CD14-positive monocyte (primary cell): Measurements from ENCODE around the gene PTPN20. TPM values are rescaled to one million over a fixed set of nuclear protein-coding genes. Genes with fewer than 3 reads are reported as not detected.

Source experiments
- DNase-seq, 3 donors: peaks; one replicate each; pipeline ENCODE4 v3.0.0-alpha.2; 2011 to 2022
- H2AFZ ChIP-seq: 2 replicates; pipeline ENCODE4 v1.6.0; 2012; ENCODE audit warnings: mild to moderate bottlenecking, low read depth, low read length, inconsistent platforms; ENCODE audit not compliant: insufficient read depth, poor library complexity, severe bottlenecking
- H3K27ac ChIP-seq, 2 donors: 1 replicate in 1 of 2; 2 replicates in 1 of 2; pipeline ENCODE4 v1.5.1; 2012 to 2013; ENCODE audit warnings: low read length in 2 of 2, control low read depth in 1 of 2, inconsistent platforms in 1 of 2, low read depth in 1 of 2, mild to moderate bottlenecking in 1 of 2
- H3K27me3 ChIP-seq, 2 donors: one replicate each; pipeline versions ENCODE4 v1.6.0 to v1.6.1; 2011 to 2013; ENCODE audit warnings: low read length in 2 of 2; ENCODE audit not compliant: control insufficient read depth in 2 of 2, insufficient read depth in 2 of 2
- H3K36me3 ChIP-seq, 2 donors: replicated peaks in 1 of 2; 1 replicate in 1 of 2; 2 replicates in 1 of 2; pipeline versions ENCODE4 v1.5.1 to v1.6.1; 2012 to 2013; ENCODE audit warnings: low read length in 2 of 2, control low read depth in 1 of 2, inconsistent platforms in 1 of 2, mild to moderate bottlenecking in 1 of 2; ENCODE audit not compliant: insufficient read depth in 2 of 2, control insufficient read depth in 1 of 2
- H3K4me1 ChIP-seq, 2 donors: 1 replicate in 1 of 2; 2 replicates in 1 of 2; pipeline versions ENCODE4 v1.5.1 to v1.6.1; 2012 to 2013; ENCODE audit warnings: low read length in 2 of 2, control low read depth in 1 of 2, inconsistent platforms in 1 of 2, mild to moderate bottlenecking in 1 of 2, moderate library complexity in 1 of 2; ENCODE audit not compliant: insufficient read depth in 2 of 2, control insufficient read depth in 1 of 2
- H3K4me2 ChIP-seq: replicated peaks from 2 replicates; pipeline ENCODE3; 2012; ENCODE audit warnings: low read length, moderate library complexity, mild to moderate bottlenecking; ENCODE audit not compliant: poor library complexity, severe bottlenecking; ENCODE audit errors: extremely low read depth
- H3K4me3 ChIP-seq, 3 experiments: fragments of 200-600 bp in 1 of 3; sonication (generic) in 1 of 3; replicated peaks in 1 of 3; 1 replicate in 2 of 3; 2 replicates in 1 of 3; pipeline ENCODE4 v1.5.1; 2011 to 2013; ENCODE audit warnings: low read length in 3 of 3, mild to moderate bottlenecking in 3 of 3, control low read depth in 2 of 3, low read depth in 2 of 3, inconsistent platforms in 1 of 3, moderate library complexity in 1 of 3
- H3K79me2 ChIP-seq: 2 replicates; pipeline ENCODE4 v1.6.0; 2012; ENCODE audit warnings: mild to moderate bottlenecking, control low read depth, inconsistent platforms, low read length, moderate library complexity; ENCODE audit not compliant: insufficient read depth
- H3K9ac ChIP-seq: 2 replicates; pipeline ENCODE4 v1.6.0; 2017; ENCODE audit warnings: low read length, mild to moderate bottlenecking; ENCODE audit not compliant: insufficient read depth, poor library complexity, severe bottlenecking
- H3K9me3 ChIP-seq, 2 donors: replicated peaks in 1 of 2; 1 replicate in 1 of 2; 2 replicates in 1 of 2; pipeline versions ENCODE4 v1.5.1 to v1.6.1; 2012 to 2013; ENCODE audit warnings: low read length in 2 of 2, control low read depth in 1 of 2; ENCODE audit not compliant: control insufficient read depth in 1 of 2, insufficient read depth in 1 of 2
- H4K20me1 ChIP-seq: 2 replicates; pipeline ENCODE4 v1.6.0; 2012; ENCODE audit warnings: mild to moderate bottlenecking, low read length, control low read depth, moderate library complexity; ENCODE audit not compliant: insufficient read depth
- H3K27ac Mint-ChIP-seq, 7 donors: one replicate each; pipeline ENCODE4 v1.8.0; 2020; ENCODE audit warnings: mild to moderate bottlenecking in 7 of 7, mixed read lengths in 7 of 7, moderate library complexity in 6 of 7, inconsistent platforms in 2 of 7
- H3K27me3 Mint-ChIP-seq, 3 donors: one replicate each; pipeline ENCODE4 v1.8.0; 2021 to 2022; ENCODE audit warnings: low read depth in 3 of 3, mild to moderate bottlenecking in 3 of 3, mixed read lengths in 3 of 3, moderate library complexity in 3 of 3, inconsistent platforms in 1 of 3
- H3K36me3 Mint-ChIP-seq, 2 donors: one replicate each; pipeline ENCODE4 v1.8.0; 2020; ENCODE audit warnings: mixed read lengths in 2 of 2, inconsistent platforms in 1 of 2, mild to moderate bottlenecking in 1 of 2
- H3K4me1 Mint-ChIP-seq: one replicate; pipeline ENCODE4 v1.8.0; 2020; ENCODE audit warnings: mild to moderate bottlenecking, mixed read lengths
- H3K4me3 Mint-ChIP-seq, 2 donors: one replicate each; pipeline ENCODE4 v1.8.0; 2020; ENCODE audit warnings: mild to moderate bottlenecking in 2 of 2, mixed read lengths in 2 of 2, moderate library complexity in 1 of 2
- H3K9me3 Mint-ChIP-seq, 7 donors: one replicate each; pipeline ENCODE4 v1.8.0; 2020 to 2022; ENCODE audit warnings: mixed read lengths in 7 of 7, mild to moderate bottlenecking in 6 of 7, moderate library complexity in 6 of 7, inconsistent platforms in 2 of 7
- WGBS: methylation state at CpG from one replicate; pipeline ENCODE4 v1.1.5; 2013; ENCODE audit warnings: missing lambda C conversion rate; ENCODE audit not compliant: insufficient coverage; 5-methylcytosine and 5-hydroxymethylcytosine counted together
- intact Hi-C, 2 donors: fragments of 100-400 bp; cut with micrococcal nuclease; formaldehyde crosslinking; loops; one replicate each; pipeline versions ENCODE4 v1.15.0 to v1.15.1; 2023
- polyA plus RNA-seq, 3 donors: library from polyadenylated mRNA; depleted of rRNA in 1 of 3; unstranded in 2 of 3; stranded (reverse) in 1 of 3; fragments of 300-500 nt in 2 of 3; fragments of >200 nt in 1 of 3; fragmentation: Illumina TruSeq in 2 of 3; gene quantifications; 1 replicate in 2 of 3; 2 replicates in 1 of 3; pipeline ENCODE4 v1.2.3, GENCODE V29; 2012 to 2021
- TF ChIP-seq, protein P1 (sequence below): fragments of 200-600 bp; IDR thresholded peaks from one replicate; pipeline ENCODE4 v1.8.0; 2022; ENCODE audit warnings: antibody characterized with exemption, mild to moderate bottlenecking

Gene PTPN20
- polyA plus RNA-seq, 3 donors, result 0.04 TPM; not detected in 2

DNA sequence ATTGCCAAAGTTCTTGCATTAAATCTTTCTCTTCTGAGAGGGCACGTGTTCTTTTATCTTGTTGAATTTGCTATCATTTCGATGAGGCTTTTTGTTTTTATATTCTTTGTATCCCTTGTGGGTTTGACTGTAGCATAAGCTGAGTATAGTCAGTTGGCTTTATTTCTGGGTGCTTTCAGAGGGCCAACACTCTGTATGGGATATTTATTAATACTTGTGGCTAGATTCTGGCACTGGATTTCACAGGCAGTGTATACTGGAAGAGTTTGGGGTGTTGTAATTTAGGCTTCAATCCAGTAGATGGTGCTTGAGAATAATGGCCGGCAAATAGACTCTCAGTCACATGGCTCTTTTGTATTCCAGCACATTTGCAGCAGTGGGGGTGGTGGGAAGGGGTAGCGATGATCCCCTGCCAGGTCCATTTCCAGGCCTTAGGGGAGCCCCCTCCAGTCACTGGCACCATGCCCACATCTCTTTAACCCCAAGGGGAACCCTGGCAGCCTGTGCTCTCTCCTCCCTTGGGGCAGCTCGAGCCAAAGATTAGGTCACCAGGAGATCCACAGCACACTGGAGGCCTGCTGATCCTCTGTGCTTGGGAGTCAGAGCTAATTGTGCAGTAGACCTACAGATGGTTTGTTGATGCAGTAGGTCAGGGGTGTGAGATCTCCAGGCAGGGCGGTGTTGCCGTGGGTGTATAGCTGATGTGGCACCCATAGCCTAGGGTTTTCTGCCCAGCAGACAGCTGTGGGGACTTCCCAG, 81.8 kb downstream of the PTPN20 start:
- no peak for DNase-seq
- H3K4me2 ChIP-seq, result no peak overlapping the region
- H3K4me3 Mint-ChIP-seq, result no peak overlapping the region
- H4K20me1 ChIP-seq, result no peaks in the 10 kb centered on the region
- H3K27me3 ChIP-seq, result no peaks in the 10 kb centered on the region
- H3K9me3 ChIP-seq, result no peaks in the 10 kb centered on the region
- intact Hi-C loops, result no loop called here
- no CpG with 5 or more reads among the region's 7 CpGs for WGBS
- peak overlapping the region in 1 of 7 donors; percentile 36 for H3K27ac Mint-ChIP-seq
- TF ChIP-seq, protein P1, sequence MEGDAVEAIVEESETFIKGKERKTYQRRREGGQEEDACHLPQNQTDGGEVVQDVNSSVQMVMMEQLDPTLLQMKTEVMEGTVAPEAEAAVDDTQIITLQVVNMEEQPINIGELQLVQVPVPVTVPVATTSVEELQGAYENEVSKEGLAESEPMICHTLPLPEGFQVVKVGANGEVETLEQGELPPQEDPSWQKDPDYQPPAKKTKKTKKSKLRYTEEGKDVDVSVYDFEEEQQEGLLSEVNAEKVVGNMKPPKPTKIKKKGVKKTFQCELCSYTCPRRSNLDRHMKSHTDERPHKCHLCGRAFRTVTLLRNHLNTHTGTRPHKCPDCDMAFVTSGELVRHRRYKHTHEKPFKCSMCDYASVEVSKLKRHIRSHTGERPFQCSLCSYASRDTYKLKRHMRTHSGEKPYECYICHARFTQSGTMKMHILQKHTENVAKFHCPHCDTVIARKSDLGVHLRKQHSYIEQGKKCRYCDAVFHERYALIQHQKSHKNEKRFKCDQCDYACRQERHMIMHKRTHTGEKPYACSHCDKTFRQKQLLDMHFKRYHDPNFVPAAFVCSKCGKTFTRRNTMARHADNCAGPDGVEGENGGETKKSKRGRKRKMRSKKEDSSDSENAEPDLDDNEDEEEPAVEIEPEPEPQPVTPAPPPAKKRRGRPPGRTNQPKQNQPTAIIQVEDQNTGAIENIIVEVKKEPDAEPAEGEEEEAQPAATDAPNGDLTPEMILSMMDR, result peak; percentile 10
- H3K4me1 Mint-ChIP-seq, result no peaks in the 10 kb centered on the region
- no peak overlapping the region for H3K4me3 ChIP-seq
- H3K27me3 Mint-ChIP-seq, result peaks cover 0 to 8% (median 3%) of the 10 kb centered on the region in 3 donors
- H3K27ac ChIP-seq, result no peak overlapping the region
- H3K9me3 Mint-ChIP-seq, result peaks cover 2 to 9% (median 6%) of the 10 kb centered on the region in 7 donors
- no peaks in the 10 kb centered on the region for H3K36me3 ChIP-seq
- H3K36me3 Mint-ChIP-seq, result no peaks in the 10 kb centered on the region
- H2AFZ ChIP-seq, result no peak overlapping the region
- no peak overlapping the region for H3K9ac ChIP-seq
- H3K4me1 ChIP-seq, result no peaks in the 10 kb centered on the region
- H3K79me2 ChIP-seq, result no peaks in the 10 kb centered on the region

DNA sequence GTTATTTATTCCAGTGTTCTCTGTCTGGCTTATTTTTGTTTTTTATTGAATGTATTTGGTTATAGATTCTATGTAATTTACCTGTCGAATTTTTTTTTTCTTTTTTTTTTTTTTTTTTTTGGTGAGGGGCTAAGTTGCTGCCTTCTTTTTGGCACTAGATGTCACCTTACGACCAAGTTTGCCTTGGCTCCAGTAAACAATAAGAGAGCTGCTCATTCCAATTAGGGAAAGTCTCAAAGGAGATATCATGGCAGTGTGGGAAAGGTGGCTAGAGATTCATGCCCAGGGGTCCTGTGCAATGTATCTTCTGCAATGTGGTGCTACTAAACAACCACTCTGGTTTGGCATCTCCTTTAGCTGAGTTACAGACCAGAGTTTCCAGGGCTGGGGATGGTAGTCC, 84.0 kb downstream of the PTPN20 start:
- no peak for DNase-seq
- Histone ChIP-seq H3K4me1 (no peaks in the 10 kb centered on the region), H3K4me3 (no peak overlapping the region), H3K27ac (no peak overlapping the region), H3K9ac (no peak overlapping the region), H3K36me3 (no peaks in the 10 kb centered on the region), H2AFZ (no peak overlapping the region), H3K27me3 (no peaks in the 10 kb centered on the region), H3K79me2 (no peaks in the 10 kb centered on the region), H4K20me1 (no peaks in the 10 kb centered on the region), H3K9me3 (no peaks in the 10 kb centered on the region), H3K4me2 (no peak overlapping the region)
- no peak overlapping the region for H3K27ac Mint-ChIP-seq
- WGBS, result 80% methylated on average over 1 of the region's 2 CpGs
- intact Hi-C loops, result no loop called here
- no peak overlapping the region for H3K4me3 Mint-ChIP-seq
- peaks cover 2 to 9% (median 6%) of the 10 kb centered on the region in 7 donors for H3K9me3 Mint-ChIP-seq
- H3K4me1 Mint-ChIP-seq, result no peaks in the 10 kb centered on the region
- TF ChIP-seq, protein P1, result no peak
- no peaks in the 10 kb centered on the region for H3K36me3 Mint-ChIP-seq
- H3K27me3 Mint-ChIP-seq, result peaks cover 0 to 8% (median 3%) of the 10 kb centered on the region in 3 donors
